CD4-positive, alpha-beta T cell (primary cell): Measurements from ENCODE around the gene MAST4. TPM values are rescaled to one million over a fixed set of nuclear protein-coding genes. Genes with fewer than 3 reads are reported as not detected.
A peak's percentile ranks its signal among the peaks of the same experiment; 100 is the strongest.

ENCODE experiments used
- ATAC-seq: fragments of 200-7000 bp; cut with Tn5 transposase; one replicate; pipeline ENCODE4 v1.10.0; 2022; ENCODE audit warnings: mild to moderate bottlenecking; ENCODE audit not compliant: poor library complexity
- CTCF ChIA-PET: fragments of 350-600 bp; sonication (Branson Sonifier 250); formaldehyde crosslinking; loops from one replicate; lab custom pipeline; 2021; ENCODE audit warnings: antibody characterized with exemption, inconsistent platforms; lab: Charles Lee
- POLR2A ChIA-PET: fragments of 350-600 bp; sonication (Branson Sonifier 250); formaldehyde crosslinking; loops from one replicate; lab custom pipeline; 2021; ENCODE audit warnings: antibody characterized with exemption, inconsistent platforms; lab: Charles Lee
- DNase-seq, 14 experiments: peaks; one replicate each; pipeline ENCODE4 v3.0.0-alpha.2; 2013 to 2020; ENCODE audit warnings: mixed read lengths in 2 of 14
- H3K27ac ChIP-seq, 2 donors: one replicate each; pipeline versions ENCODE4 v1.5.1 to v1.7.0; 2013; ENCODE audit warnings: low read length in 2 of 2, low read depth in 1 of 2, mild to moderate bottlenecking in 1 of 2
- H3K27me3 ChIP-seq, 2 experiments: 1 replicate in 1 of 2; 2 replicates in 1 of 2; pipeline versions ENCODE4 v1.6.1 to v1.7.0; 2013; ENCODE audit warnings: low read length in 2 of 2, control low read depth in 1 of 2, mild to moderate bottlenecking in 1 of 2, moderate library complexity in 1 of 2; ENCODE audit not compliant: insufficient read depth in 2 of 2, control insufficient read depth in 1 of 2
- H3K36me3 ChIP-seq: one replicate; pipeline ENCODE4 v1.6.1; 2013; ENCODE audit warnings: low read length, control low read depth; ENCODE audit not compliant: insufficient read depth
- H3K4me1 ChIP-seq: one replicate; pipeline ENCODE4 v1.6.1; 2013; ENCODE audit warnings: low read length, control low read depth; ENCODE audit not compliant: insufficient read depth
- H3K4me3 ChIP-seq: one replicate; pipeline ENCODE4 v1.5.1; 2013; ENCODE audit warnings: mild to moderate bottlenecking, low read length, moderate library complexity
- H3K9me3 ChIP-seq, 2 experiments: 1 replicate in 1 of 2; 2 replicates in 1 of 2; pipeline versions ENCODE4 v1.6.1 to v1.7.0; 2013; ENCODE audit warnings: low read length in 2 of 2, mild to moderate bottlenecking in 2 of 2, control low read depth in 1 of 2, moderate library complexity in 1 of 2; ENCODE audit not compliant: control insufficient read depth in 1 of 2, insufficient read depth in 1 of 2
- H3K27ac Mint-ChIP-seq: one replicate; pipeline ENCODE4 v1.8.0; 2020; ENCODE audit warnings: mixed read lengths
- H3K27me3 Mint-ChIP-seq: one replicate; pipeline ENCODE4 v1.8.0; 2021; ENCODE audit warnings: mixed read lengths
- H3K36me3 Mint-ChIP-seq: one replicate; pipeline ENCODE4 v1.8.0; 2021; ENCODE audit warnings: low read depth, mixed read lengths
- H3K4me1 Mint-ChIP-seq: one replicate; pipeline ENCODE4 v1.8.0; 2021; ENCODE audit warnings: low read depth, mixed read lengths
- H3K4me3 Mint-ChIP-seq: one replicate; pipeline ENCODE4 v1.8.0; 2020; ENCODE audit warnings: mild to moderate bottlenecking, mixed read lengths
- H3K9me3 Mint-ChIP-seq: one replicate; pipeline ENCODE4 v1.8.0; 2020; ENCODE audit warnings: mixed read lengths
- CTCF ChIP-seq: fragments of 200-600 bp; IDR thresholded peaks from one replicate; pipeline ENCODE4 v1.8.0; 2022; ENCODE audit warnings: antibody characterized with exemption, mild to moderate bottlenecking
- intact Hi-C, 2 experiments: fragments of 100-400 bp; cut with DNase I in 1 of 2; cut with micrococcal nuclease in 1 of 2; formaldehyde crosslinking; loops; one replicate each; pipeline versions ENCODE4 v1.15.1 to v1.9.0; 2023 to 2025; cut with DNase I, micrococcal nuclease
- total RNA-seq, 174 experiments: library from RNA in 2 of 174; stranded (reverse) in 2 of 174; gene quantifications; one replicate each; pipeline ENCODE4 v1.2.3 and lab custom pipeline; 2021 to 2026

The MAST4 gene
- total RNA-seq, 2 experiments from 2014 or later = 21.3 to 21.6 TPM

DNA sequence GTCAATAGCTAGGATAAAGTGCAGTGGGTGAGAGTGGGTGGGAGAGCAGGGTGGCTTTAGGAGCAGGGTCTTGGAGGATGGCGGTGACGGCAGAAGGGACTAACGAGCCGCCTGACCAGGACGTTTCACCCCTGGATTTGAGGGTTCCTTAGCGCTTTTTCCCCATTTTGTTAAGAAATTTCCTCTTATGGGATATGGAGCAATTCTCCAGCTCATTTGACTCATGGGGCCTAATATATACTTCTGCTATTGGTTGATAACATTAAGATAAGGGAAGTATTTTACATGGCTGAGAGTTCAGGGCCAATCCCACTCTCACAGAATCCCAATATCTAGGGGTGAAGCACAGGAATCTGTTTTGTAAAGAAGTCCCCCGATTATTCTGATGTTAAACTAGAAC is 582.8 kb downstream of the MAST4 start:
- no peak overlapping the region for H3K4me3 ChIP-seq
- DNase-seq = no peak
- intact Hi-C loops = no loop called here
- Mint-ChIP-seq H3K9me3 (peaks cover 17% of the 10 kb centered on the region), H3K36me3 (peaks cover 27% of the 10 kb centered on the region), H3K27ac (no peak overlapping the region), H3K4me1 (peaks cover 44% of the 10 kb centered on the region), H3K4me3 (no peak overlapping the region), H3K27me3 (no peaks in the 10 kb centered on the region)
- no peak overlapping the region for H3K27ac ChIP-seq
- peaks cover 27% of the 10 kb centered on the region for H3K4me1 ChIP-seq
- H3K27me3 ChIP-seq = no peaks in the 10 kb centered on the region
- CTCF ChIA-PET = no interaction called here
- H3K9me3 ChIP-seq = peaks cover 0 to 17% of the 10 kb centered on the region in 2 experiments
- H3K36me3 ChIP-seq = no peaks in the 10 kb centered on the region
- POLR2A ChIA-PET = no interaction called here
- no peak for TF ChIP-seq CTCF
- no peak for ATAC-seq

DNA sequence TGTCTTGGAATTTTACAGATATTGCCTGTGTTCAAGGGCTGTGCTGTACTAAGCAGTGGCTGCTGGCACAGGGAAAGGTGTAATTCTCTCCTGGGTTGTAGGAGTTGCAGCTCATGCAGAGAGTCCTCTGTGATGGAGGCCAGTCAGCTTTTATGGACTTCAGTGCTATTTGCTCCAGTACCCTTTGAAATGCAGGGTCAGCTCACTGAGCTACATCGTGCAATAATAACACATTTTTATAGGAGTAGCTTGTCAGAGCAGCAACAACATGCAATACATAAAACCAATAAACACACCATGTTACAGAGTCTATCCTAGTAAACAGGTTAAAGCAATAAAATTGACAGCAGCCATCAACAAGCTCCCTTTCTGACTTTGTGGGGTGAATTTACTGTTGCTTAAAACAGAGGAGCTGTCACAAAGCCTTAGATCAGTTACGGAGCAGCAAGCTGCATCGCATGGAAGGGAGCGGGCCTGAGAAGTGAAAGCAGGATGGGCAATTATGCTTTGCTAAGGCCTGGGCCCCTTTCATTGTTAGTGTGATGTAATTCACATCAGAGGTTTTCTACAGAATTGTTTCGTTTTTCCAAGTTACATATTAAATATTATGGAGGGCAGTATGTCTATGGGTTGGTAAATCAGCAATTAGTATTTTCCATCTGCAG is 583.6 kb downstream of the MAST4 start:
- ChIA-PET POLR2A (interaction anchor here (0.8 to 1.0 kb wide), 2 partner anchors 9 to 11 kb away, joined by 3 read pairs; no protein-coding TSS in a partner anchor), CTCF (interaction anchor here (0.8 kb wide), 1 partner anchor 29 kb away, joined by 5 read pairs; no protein-coding TSS in a partner anchor)
- H3K9me3 Mint-ChIP-seq = peaks cover 17% of the 10 kb centered on the region
- Histone ChIP-seq H3K4me1 (peaks cover 27% of the 10 kb centered on the region), H3K9me3 (peaks cover 0 to 17% of the 10 kb centered on the region in 2 experiments), H3K27ac (no peak overlapping the region), H3K36me3 (no peaks in the 10 kb centered on the region), H3K27me3 (no peaks in the 10 kb centered on the region), H3K4me3 (no peak overlapping the region)
- intact Hi-C loops = no loop called here
- H3K4me3 Mint-ChIP-seq = no peak overlapping the region
- peaks cover 26% of the 10 kb centered on the region for H3K36me3 Mint-ChIP-seq
- no peak for ATAC-seq
- peaks cover 44% of the 10 kb centered on the region for H3K4me1 Mint-ChIP-seq
- no peak for TF ChIP-seq CTCF
- H3K27ac Mint-ChIP-seq = no peak overlapping the region
- H3K27me3 Mint-ChIP-seq = no peaks in the 10 kb centered on the region
- no peak for DNase-seq

DNA sequence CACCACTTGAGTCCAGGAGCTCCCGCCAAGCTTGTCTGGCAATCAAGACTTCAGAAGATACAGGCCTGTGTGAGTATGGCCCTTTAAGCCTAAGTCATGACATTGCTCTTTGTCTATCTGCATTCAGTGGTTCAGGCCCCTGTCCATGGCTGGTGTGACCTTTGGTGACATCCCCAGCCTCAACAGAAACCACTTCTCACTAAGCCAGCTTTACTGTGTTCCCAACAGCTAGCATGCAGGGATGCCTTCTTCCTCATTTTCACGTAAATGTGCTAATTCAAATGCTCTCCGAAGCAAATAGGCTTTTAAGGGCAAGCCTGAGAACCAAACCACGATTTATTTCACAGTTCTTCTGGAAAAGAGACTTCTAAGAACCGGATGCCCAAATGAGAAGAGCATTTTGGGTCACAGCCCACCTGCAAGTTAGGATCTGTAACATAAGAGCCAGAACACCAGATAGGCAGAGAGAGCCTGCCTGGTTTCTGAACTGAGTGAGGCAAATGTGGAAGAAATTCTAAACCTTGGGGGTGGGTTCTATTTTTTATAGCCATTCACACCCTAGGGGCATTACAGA is 585.5 kb downstream of the MAST4 start:
- H3K4me3 ChIP-seq = no peak overlapping the region
- TF ChIP-seq CTCF = no peak

More for the DNA sequence above, 585.5 kb downstream of the MAST4 start:
- peak overlapping the region; percentile 6 for H3K4me3 Mint-ChIP-seq
- H3K36me3 Mint-ChIP-seq = peaks cover 13% of the 10 kb centered on the region
- Histone ChIP-seq H3K27me3 (no peaks in the 10 kb centered on the region), H3K4me1 (peaks cover 27% of the 10 kb centered on the region), H3K9me3 (peaks cover 0 to 9% of the 10 kb centered on the region in 2 experiments), H3K27ac (peak overlapping the region in 1 of 2 donors; percentile 44), H3K36me3 (no peaks in the 10 kb centered on the region)
- H3K27me3 Mint-ChIP-seq = no peaks in the 10 kb centered on the region
- intact Hi-C loops = no loop called here
- peak overlapping the region; percentile 58 for H3K27ac Mint-ChIP-seq
- peaks cover 13% of the 10 kb centered on the region for H3K9me3 Mint-ChIP-seq
- peaks cover 51% of the 10 kb centered on the region for H3K4me1 Mint-ChIP-seq
- ChIA-PET POLR2A (interaction anchor here (2.3 kb wide), 1 partner anchor 15 kb away, joined by 10 read pairs; no protein-coding TSS in a partner anchor), CTCF (interaction anchor here (0.7 kb wide), 1 partner anchor 28 kb away, joined by 4 read pairs; no protein-coding TSS in a partner anchor)
- DNase-seq = peak in 2 of 14 experiments; percentile 35 to 43
- ATAC-seq = peak; percentile 32
